Hippocampal formation (tissue), 2 donors: ENCODE results near the gene HBM.
"Not testable (repeated sequence)": the region's sequence is repeated elsewhere in the genome, so short reads cannot be mapped to it uniquely, and the experiment has no call there.

Experiments
- DNase-seq, 2 donors: peaks; one replicate each; lab custom pipeline; 2025; lab: John Stamatoyannopoulos, UW

Gene HBM

DNA sequence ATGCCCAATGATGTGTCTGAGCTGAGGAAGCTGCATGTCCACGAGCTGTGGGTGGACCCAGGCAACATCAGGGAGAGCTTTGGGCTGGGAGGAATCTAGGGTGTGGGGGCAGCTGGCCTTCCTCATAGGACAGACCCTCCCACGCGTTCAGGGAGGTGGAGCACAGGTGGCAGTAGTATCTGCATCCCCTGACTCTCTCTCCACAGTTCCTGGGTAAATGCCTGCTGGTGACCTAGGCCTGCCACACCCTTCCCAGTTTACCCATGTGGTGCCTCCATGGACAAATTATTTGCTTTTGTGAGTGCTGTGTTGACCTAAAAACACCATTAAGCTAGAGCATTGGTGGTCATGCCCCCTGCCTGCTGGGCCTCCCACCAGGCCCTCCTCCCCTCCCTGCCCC, 3.2 kb downstream of the HBM start:
- no peak for DNase-seq

DNA sequence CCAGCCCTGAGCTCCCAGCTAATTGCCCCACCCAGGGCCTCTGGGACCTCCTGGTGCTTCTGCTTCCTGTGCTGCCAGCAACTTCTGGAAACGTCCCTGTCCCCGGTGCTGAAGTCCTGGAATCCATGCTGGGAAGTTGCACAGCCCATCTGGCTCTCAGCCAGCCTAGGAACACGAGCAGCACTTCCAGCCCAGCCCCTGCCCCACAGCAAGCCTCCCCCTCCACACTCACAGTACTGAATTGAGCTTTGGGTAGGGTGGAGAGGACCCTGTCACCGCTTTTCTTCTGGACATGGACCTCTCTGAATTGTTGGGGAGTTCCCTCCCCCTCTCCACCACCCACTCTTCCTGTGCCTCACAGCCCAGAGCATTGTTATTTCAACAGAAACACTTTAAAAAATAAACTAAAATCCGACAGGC, 4.3 kb downstream of the HBM start:
- not testable (repeated sequence) for DNase-seq

DNA sequence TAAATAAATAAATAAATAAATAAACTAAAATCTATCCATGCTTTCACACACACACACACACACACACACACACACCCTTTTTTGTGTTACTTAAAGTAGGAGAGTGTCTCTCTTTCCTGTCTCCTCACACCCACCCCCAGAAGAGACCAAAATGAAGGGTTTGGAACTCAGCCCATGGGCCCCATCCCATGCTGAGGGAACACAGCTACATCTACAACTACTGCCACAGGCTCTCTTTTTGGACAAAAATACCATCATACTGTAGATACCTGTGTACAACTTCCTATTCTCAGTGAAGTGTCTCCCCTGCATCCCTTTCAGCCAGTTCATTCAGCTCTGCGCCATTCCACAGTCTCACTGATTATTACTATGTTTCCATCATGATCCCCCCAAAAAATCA, 5.0 kb downstream of the HBM start:
- DNase-seq, result no peak

DNA sequence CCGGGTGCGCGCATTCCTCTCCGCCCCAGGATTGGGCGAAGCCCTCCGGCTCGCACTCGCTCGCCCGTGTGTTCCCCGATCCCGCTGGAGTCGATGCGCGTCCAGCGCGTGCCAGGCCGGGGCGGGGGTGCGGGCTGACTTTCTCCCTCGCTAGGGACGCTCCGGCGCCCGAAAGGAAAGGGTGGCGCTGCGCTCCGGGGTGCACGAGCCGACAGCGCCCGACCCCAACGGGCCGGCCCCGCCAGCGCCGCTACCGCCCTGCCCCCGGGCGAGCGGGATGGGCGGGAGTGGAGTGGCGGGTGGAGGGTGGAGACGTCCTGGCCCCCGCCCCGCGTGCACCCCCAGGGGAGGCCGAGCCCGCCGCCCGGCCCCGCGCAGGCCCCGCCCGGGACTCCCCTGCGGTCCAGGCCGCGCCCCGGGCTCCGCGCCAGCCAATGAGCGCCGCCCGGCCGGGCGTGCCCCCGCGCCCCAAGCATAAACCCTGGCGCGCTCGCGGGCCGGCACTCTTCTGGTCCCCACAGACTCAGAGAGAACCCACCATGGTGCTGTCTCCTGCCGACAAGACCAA, 6.7 kb downstream of the HBM start, which contains the start of gene HBA2:
Gene HBA2 (plus strand): TSS at position 503 of the 568 bp plus-strand sequence. CDS start 37 bp downstream, at position 540.
- not testable (repeated sequence) for DNase-seq

DNA sequence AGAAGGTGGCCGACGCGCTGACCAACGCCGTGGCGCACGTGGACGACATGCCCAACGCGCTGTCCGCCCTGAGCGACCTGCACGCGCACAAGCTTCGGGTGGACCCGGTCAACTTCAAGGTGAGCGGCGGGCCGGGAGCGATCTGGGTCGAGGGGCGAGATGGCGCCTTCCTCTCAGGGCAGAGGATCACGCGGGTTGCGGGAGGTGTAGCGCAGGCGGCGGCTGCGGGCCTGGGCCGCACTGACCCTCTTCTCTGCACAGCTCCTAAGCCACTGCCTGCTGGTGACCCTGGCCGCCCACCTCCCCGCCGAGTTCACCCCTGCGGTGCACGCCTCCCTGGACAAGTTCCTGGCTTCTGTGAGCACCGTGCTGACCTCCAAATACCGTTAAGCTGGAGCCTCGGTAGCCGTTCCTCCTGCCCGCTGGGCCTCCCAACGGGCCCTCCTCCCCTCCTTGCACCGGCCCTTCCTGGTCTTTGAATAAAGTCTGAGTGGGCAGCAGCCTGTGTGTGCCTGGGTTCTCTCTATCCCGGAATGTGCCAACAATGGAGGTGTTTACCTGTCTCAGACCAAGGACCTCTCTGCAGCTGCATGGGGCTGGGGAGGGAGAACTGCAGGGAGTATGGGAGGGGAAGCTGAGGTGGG, 7.6 kb downstream of the HBM start:
- not testable (repeated sequence) for DNase-seq

DNA sequence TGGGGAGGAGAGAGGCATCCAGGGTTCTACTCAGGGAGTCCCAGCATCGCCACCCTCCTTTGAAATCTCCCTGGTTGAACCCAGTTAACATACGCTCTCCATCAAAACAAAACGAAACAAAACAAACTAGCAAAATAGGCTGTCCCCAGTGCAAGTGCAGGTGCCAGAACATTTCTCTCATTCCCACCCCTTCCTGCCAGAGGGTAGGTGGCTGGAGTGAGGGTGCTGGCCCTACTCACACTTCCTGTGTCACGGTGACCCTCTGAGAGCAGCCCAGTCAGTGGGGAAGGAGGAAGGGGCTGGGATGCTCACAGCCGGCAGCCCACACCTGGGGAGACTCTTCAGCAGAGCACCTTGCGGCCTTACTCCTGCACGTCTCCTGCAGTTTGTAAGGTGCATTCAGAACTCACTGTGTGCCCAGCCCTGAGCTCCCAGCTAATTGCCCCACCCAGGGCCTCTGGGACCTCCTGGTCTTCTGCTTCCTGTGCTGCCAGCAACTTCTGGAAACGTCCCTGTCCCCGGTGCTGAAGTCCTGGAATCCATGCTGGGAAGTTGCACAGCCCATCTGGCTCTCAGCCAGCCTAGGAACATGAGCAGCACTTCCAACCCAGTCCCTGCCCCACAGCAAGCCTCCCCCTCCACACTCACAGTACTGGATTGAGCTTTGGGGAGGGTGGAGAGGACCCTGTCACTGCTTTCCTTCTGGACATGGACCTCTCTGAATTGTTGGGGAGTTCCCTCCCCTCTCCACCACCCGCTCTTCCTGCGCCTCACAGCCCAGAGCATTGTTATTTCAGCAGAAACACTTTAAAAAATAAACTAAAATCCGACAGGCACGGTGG, 8.4 kb downstream of the HBM start:
- DNase-seq, result not testable (repeated sequence)

DNA sequence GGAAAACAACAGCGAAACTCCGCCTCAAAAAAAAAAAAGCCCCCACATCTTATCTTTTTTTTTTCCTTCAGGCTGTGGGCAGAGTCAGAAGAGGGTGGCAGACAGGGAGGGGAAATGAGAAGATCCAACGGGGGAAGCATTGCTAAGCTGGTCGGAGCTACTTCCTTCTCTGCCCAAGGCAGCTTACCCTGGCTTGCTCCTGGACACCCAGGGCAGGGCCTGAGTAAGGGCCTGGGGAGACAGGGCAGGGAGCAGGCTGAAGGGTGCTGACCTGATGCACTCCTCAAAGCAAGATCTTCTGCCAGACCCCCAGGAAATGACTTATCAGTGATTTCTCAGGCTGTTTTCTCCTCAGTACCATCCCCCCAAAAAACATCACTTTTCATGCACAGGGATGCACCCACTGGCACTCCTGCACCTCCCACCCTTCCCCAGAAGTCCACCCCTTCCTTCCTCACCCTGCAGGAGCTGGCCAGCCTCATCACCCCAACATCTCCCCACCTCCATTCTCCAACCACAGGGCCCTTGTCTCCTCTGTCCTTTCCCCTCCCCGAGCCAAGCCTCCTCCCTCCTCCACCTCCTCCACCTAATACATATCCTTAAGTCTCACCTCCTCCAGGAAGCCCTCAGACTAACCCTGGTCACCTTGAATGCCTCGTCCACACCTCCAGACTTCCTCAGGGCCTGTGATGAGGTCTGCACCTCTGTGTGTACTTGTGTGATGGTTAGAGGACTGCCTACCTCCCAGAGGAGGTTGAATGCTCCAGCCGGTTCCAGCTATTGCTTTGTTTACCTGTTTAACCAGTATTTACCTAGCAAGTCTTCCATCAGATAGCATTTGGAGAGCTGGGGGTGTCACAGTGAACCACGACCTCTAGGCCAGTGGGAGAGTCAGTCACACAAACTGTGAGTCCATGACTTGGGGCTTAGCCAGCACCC, 9.5 kb downstream of the HBM start:
- no peak for DNase-seq

DNA sequence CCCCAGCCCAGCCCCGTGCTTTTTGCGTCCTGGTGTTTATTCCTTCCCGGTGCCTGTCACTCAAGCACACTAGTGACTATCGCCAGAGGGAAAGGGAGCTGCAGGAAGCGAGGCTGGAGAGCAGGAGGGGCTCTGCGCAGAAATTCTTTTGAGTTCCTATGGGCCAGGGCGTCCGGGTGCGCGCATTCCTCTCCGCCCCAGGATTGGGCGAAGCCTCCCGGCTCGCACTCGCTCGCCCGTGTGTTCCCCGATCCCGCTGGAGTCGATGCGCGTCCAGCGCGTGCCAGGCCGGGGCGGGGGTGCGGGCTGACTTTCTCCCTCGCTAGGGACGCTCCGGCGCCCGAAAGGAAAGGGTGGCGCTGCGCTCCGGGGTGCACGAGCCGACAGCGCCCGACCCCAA, 10.2 kb downstream of the HBM start:
- not testable (repeated sequence) for DNase-seq

DNA sequence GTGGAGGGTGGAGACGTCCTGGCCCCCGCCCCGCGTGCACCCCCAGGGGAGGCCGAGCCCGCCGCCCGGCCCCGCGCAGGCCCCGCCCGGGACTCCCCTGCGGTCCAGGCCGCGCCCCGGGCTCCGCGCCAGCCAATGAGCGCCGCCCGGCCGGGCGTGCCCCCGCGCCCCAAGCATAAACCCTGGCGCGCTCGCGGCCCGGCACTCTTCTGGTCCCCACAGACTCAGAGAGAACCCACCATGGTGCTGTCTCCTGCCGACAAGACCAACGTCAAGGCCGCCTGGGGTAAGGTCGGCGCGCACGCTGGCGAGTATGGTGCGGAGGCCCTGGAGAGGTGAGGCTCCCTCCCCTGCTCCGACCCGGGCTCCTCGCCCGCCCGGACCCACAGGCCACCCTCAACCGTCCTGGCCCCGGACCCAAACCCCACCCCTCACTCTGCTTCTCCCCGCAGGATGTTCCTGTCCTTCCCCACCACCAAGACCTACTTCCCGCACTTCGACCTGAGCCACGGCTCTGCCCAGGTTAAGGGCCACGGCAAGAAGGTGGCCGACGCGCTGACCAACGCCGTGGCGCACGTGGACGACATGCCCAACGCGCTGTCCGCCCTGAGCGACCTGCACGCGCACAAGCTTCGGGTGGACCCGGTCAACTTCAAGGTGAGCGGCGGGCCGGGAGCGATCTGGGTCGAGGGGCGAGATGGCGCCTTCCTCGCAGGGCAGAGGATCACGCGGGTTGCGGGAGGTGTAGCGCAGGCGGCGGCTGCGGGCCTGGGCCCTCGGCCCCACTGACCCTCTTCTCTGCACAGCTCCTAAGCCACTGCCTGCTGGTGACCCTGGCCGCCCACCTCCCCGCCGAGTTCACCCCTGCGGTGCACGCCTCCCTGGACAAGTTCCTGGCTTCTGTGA, 11.0 kb downstream of the HBM start, which contains the start of gene HBA1:
Gene HBA1 (plus strand): TSS at position 204 of the 906 bp plus-strand sequence. CDS start 37 bp downstream, at position 241.
- not testable (repeated sequence) for DNase-seq

DNA sequence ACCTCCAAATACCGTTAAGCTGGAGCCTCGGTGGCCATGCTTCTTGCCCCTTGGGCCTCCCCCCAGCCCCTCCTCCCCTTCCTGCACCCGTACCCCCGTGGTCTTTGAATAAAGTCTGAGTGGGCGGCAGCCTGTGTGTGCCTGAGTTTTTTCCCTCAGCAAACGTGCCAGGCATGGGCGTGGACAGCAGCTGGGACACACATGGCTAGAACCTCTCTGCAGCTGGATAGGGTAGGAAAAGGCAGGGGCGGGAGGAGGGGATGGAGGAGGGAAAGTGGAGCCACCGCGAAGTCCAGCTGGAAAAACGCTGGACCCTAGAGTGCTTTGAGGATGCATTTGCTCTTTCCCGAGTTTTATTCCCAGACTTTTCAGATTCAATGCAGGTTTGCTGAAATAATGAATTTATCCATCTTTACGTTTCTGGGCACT, 11.6 kb downstream of the HBM start:
- DNase-seq, result peak in 1 of 2 donors; percentile 100

DNA sequence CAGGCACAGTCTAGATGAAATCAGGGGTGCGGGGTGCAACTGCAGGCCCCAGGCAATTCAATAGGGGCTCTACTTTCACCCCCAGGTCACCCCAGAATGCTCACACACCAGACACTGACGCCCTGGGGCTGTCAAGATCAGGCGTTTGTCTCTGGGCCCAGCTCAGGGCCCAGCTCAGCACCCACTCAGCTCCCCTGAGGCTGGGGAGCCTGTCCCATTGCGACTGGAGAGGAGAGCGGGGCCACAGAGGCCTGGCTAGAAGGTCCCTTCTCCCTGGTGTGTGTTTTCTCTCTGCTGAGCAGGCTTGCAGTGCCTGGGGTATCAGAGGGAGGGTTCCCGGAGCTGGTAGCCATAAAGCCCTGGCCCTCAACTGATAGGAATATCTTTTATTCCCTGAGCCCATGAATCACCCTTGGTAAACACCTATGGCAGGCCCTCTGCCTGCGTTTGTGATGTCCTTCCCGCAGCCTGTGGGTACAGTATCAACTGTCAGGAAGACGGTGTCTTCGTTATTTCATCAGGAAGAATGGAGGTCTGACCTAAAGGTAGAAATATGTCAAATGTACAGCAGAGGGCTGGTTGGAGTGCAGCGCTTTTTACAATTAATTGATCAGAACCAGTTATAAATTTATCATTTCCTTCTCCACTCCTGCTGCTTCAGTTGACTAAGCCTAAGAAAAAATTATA, 12.3 kb downstream of the HBM start:
- DNase-seq, result no peak

DNA sequence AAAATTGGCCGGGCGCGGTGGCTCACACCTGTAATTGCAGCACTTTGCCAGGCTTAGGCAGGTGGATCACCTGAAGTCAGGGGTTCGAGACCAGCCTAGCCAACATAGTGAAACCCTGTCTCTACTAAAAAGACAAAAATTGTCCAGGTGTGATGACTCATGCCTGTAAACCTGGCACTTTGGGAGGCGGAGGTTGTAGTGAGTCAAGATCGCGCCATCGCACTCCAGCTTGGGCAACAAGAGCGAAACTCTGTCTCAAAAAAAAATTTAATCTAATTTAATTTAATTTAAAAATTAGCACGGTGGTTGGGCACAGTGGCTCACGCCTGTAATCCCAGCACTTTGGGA, 12.9 kb downstream of the HBM start:
- no peak for DNase-seq

DNA sequence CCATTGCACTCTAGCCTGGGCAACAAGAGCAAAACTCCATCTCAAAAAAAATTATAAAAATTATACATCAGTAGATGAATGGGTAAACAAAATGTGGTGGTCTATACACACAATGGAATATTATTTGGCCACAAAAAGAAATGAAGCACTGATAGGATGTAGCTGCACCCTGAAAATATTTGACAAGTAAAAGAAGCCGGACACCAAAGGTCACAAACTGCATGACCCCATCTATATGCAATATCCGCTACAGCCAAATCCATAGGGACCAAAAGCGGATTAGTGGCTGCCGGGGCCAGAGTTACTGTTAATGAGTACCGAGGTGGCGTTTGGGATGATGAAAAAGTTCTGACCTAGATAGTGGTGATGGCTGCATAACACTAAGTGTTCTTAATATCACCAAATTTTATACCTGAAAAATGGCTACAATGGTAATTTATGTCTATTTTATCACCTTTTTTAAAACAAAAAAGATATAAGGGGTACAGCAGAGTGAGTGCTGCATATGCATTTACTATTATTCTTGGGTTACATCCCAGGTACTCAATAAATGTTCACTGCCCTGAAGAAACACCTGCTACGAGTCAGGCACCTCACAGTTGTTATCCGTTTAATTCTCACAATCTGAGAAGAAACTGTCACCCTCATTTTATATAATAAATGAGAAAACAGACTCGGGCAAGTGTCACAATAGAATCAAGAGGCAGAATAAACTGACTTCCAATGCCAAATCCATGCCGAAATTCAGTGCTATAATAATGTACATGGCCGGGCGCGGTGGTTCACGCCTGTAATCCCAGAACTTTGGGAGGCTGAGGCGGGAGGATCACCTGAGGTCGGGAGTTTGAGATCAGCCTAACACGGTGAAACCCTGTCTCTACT, 13.7 kb downstream of the HBM start:
- no peak for DNase-seq

DNA sequence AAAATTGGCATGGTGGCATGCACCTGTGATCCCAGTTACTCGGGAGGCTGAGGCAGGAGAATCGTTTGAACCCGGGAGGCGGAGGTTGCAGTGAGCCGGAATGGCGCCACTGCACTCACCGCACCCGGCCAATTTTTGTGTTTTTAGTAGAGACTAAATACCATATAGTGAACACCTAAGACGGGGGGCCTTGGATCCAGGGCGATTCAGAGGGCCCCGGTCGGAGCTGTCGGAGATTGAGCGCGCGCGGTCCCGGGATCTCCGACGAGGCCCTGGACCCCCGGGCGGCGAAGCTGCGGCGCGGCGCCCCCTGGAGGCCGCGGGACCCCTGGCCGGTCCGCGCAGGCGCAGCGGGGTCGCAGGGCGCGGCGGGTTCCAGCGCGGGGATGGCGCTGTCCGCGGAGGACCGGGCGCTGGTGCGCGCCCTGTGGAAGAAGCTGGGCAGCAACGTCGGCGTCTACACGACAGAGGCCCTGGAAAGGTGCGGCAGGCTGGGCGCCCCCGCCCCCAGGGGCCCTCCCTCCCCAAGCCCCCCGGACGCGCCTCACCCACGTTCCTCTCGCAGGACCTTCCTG, 14.4 kb downstream of the HBM start, which contains the start of gene HBQ1:
Gene HBQ1 (plus strand): TSS at position 359 of the 575 bp plus-strand sequence. CDS start 28 bp downstream, at position 387.
- DNase-seq, result no peak

DNA sequence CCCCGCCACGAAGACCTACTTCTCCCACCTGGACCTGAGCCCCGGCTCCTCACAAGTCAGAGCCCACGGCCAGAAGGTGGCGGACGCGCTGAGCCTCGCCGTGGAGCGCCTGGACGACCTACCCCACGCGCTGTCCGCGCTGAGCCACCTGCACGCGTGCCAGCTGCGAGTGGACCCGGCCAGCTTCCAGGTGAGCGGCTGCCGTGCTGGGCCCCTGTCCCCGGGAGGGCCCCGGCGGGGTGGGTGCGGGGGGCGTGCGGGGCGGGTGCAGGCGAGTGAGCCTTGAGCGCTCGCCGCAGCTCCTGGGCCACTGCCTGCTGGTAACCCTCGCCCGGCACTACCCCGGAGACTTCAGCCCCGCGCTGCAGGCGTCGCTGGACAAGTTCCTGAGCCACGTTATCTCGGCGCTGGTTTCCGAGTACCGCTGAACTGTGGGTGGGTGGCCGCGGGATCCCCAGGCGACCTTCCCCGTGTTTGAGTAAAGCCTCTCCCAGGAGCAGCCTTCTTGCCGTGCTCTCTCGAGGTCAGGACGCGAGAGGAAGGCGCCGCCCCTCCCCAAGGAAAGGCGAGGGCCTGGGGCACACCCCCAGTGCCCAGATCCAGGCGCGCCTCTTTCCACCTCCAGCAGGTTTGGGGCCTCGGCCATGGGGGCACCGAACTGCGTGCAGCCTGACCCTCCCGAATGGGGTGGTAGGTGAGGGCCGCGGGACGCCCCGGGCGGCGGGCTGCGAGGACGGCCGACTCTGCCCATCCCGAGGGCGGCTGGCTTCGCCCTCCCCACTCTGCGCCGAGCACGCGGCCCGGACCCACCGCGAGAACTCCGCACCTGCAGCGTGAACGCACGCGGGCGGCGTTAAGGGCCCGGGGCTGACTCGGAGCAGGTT, 15.1 kb downstream of the HBM start:
- no peak for DNase-seq

DNA sequence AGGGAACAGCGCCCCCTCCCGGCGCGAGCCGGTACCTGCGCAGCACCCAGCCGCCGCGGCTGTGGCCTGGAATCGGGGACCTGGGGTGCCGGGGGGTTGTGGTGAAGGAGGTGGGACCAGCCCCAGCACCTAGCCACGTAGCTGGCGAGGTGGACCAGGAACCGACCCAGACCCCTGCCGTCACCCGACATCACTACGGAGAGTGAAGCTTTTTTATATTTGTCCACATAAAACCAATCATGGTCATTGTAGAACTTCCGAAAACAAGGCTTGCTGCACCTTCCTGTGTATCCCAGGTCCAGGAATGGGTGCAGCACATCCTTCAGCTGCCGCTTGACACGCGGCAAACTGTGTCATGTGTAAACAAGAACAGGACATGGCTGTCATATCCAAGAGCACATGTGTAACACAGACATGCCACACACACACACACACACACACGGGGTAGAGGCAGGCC, 15.8 kb downstream of the HBM start:
- DNase-seq, result peak in 1 of 2 donors; percentile 55

DNA sequence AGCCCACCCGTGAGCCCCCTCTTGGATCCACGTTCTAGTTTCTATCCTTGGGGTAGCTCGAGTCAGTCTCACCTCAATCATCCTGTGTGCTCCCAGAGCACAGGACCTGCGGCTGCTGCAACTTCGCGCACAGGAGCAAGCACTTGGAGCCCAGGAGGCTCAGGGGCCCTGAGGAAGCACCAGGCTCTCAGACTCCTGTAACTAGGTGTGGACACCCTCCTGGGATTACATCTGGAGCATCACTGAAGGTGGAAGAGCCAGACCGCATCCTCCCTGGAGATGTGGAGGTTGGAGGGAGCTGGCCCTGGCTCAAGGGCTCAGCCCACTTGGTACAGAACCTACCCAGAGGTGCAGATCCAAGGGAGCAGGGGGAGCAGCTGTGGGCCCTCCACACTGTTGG, 17.2 kb downstream of the HBM start:
- DNase-seq, result no peak
